Endodermal cell (in vitro differentiated cells): ENCODE measurements around the gene DOK1. TPM values are rescaled to one million over a fixed set of nuclear protein-coding genes. Genes with fewer than 3 reads are reported as not detected.
A peak's percentile ranks its signal among the peaks of the same experiment; 100 is the strongest.

Experiments
- DNase-seq: peaks from one replicate; pipeline ENCODE4 v3.0.0-alpha.2; 2017
- H3K27ac ChIP-seq: 2 replicates; pipeline ENCODE4 v1.5.1; 2013; ENCODE audit warnings: mild to moderate bottlenecking, low read depth, low read length, moderate library complexity
- H3K27me3 ChIP-seq: 2 replicates; pipeline ENCODE4 v1.6.1; 2013; ENCODE audit warnings: mild to moderate bottlenecking, low read length, moderate library complexity; ENCODE audit not compliant: insufficient read depth, control insufficient read depth, poor library complexity, severe bottlenecking
- H3K36me3 ChIP-seq: 2 replicates; pipeline ENCODE4 v1.7.0; 2013; ENCODE audit warnings: mild to moderate bottlenecking, low read length, moderate library complexity; ENCODE audit not compliant: control insufficient read depth, insufficient read depth
- H3K4me1 ChIP-seq: one replicate; pipeline ENCODE4 v1.7.0; 2013; ENCODE audit warnings: low read length; ENCODE audit not compliant: control insufficient read depth, insufficient read depth
- H3K4me3 ChIP-seq: 2 replicates; pipeline ENCODE4 v1.5.1; 2013; ENCODE audit warnings: mild to moderate bottlenecking, low read length, moderate library complexity
- H3K9ac ChIP-seq: 2 replicates; pipeline ENCODE4 v1.6.1; 2013; ENCODE audit warnings: mild to moderate bottlenecking, low read length, moderate library complexity; ENCODE audit not compliant: poor library complexity, severe bottlenecking; ENCODE audit errors: extremely low read depth
- H3K9me3 ChIP-seq: 2 replicates; pipeline ENCODE4 v1.6.1; 2013; ENCODE audit warnings: mild to moderate bottlenecking, low read length, moderate library complexity; ENCODE audit not compliant: control insufficient read depth
- H3K27ac Mint-ChIP-seq: 2 replicates; pipeline ENCODE4 v1.8.0; 2020; ENCODE audit warnings: mixed read lengths
- H3K27me3 Mint-ChIP-seq: 2 replicates; pipeline ENCODE4 v1.8.0; 2021; ENCODE audit warnings: mild to moderate bottlenecking, mixed read lengths; ENCODE audit not compliant: insufficient read depth
- H3K36me3 Mint-ChIP-seq: 2 replicates; pipeline ENCODE4 v1.8.0; 2020; ENCODE audit warnings: low read depth, mixed read lengths
- H3K4me1 Mint-ChIP-seq: 2 replicates; pipeline ENCODE4 v1.8.0; 2020; ENCODE audit warnings: mixed read lengths
- H3K4me3 Mint-ChIP-seq: 2 replicates; pipeline ENCODE4 v1.8.0; 2020; ENCODE audit warnings: mild to moderate bottlenecking, moderate library complexity, mixed read lengths
- H3K9me3 Mint-ChIP-seq: 2 replicates; pipeline ENCODE4 v1.8.0; 2020; ENCODE audit warnings: mild to moderate bottlenecking, mixed read lengths
- WGBS, 2 experiments: methylation state at CpG; one replicate each; pipeline versions ENCODE4 v1.1.5 to v1.1.7; 2013; ENCODE audit warnings: missing lambda C conversion rate in 2 of 2, mixed read lengths in 1 of 2; ENCODE audit not compliant: insufficient coverage in 1 of 2, insufficient read length in 1 of 2; 5-methylcytosine and 5-hydroxymethylcytosine counted together
- total RNA-seq, 2 donors: library from RNA; stranded (reverse); fragmentation: NEBNext Ultra II Directional in 1 of 2; extraction: Animal tissue kit (Norgen Biotek cat#: 25700) in 1 of 2; gene quantifications; 2 replicates in 1 of 2; 3 replicates in 1 of 2; pipeline ENCODE4 v1.2.1, GENCODE V29; 2021
- TF ChIP-seq, protein P1 (sequence below): fragments of 200-600 bp; sonication (generic); conservative IDR thresholded peaks from 2 replicates; pipeline ENCODE4 v1.5.0; 2021; ENCODE audit warnings: antibody characterized with exemption, mild to moderate bottlenecking

Gene DOK1
- total RNA-seq, 2 donors from 2014 or later: 12.9 to 15.1 TPM

- H3K4me3 ChIP-seq: no peak overlapping the region
- H3K27me3 ChIP-seq: peaks cover 9% of the 10 kb centered on the region
- Mint-ChIP-seq H3K4me1 (peaks cover 26% of the 10 kb centered on the region), H3K9me3 (no peaks in the 10 kb centered on the region), H3K27ac (no peak overlapping the region), H3K4me3 (no peak overlapping the region), H3K36me3 (no peaks in the 10 kb centered on the region), H3K27me3 (peaks cover 13% of the 10 kb centered on the region)
- no peak for DNase-seq
- TF ChIP-seq, protein P1, sequence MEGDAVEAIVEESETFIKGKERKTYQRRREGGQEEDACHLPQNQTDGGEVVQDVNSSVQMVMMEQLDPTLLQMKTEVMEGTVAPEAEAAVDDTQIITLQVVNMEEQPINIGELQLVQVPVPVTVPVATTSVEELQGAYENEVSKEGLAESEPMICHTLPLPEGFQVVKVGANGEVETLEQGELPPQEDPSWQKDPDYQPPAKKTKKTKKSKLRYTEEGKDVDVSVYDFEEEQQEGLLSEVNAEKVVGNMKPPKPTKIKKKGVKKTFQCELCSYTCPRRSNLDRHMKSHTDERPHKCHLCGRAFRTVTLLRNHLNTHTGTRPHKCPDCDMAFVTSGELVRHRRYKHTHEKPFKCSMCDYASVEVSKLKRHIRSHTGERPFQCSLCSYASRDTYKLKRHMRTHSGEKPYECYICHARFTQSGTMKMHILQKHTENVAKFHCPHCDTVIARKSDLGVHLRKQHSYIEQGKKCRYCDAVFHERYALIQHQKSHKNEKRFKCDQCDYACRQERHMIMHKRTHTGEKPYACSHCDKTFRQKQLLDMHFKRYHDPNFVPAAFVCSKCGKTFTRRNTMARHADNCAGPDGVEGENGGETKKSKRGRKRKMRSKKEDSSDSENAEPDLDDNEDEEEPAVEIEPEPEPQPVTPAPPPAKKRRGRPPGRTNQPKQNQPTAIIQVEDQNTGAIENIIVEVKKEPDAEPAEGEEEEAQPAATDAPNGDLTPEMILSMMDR: no peak
- peaks cover 16% of the 10 kb centered on the region for H3K4me1 ChIP-seq
- H3K9me3 ChIP-seq: no peaks in the 10 kb centered on the region
- H3K36me3 ChIP-seq: no peaks in the 10 kb centered on the region
- WGBS, 2 experiments: 84 to 93% methylated on average over 4 of the region's 4 CpGs
- H3K27ac ChIP-seq: no peak overlapping the region
- H3K9ac ChIP-seq: no peak overlapping the region
Measured at GRCh38 chr2:74585406-74586185, 31.1 kb downstream of the DOK1 start.

GRCh38 chr2:74587664-74588277 lies 33.3 kb downstream of the DOK1 start:
- Mint-ChIP-seq H3K9me3 (no peaks in the 10 kb centered on the region), H3K27ac (no peak overlapping the region), H3K27me3 (peaks cover 13% of the 10 kb centered on the region), H3K4me1 (peaks cover 26% of the 10 kb centered on the region), H3K4me3 (no peak overlapping the region), H3K36me3 (no peaks in the 10 kb centered on the region)
- Histone ChIP-seq H3K9ac (no peak overlapping the region), H3K27ac (no peak overlapping the region), H3K9me3 (no peaks in the 10 kb centered on the region), H3K4me1 (peaks cover 18% of the 10 kb centered on the region), H3K36me3 (no peaks in the 10 kb centered on the region), H3K4me3 (no peak overlapping the region), H3K27me3 (peaks cover under 1% of the 10 kb centered on the region)
- 31% methylated on average over 5 of the region's 6 CpGs; no CpG with 5 or more reads in 1 of the 2 experiments for WGBS, 2 experiments
- peak; percentile 90 for DNase-seq
- TF ChIP-seq, protein P1: peak; percentile 88

GRCh38 chr2:74588664-74589063 lies 34.1 kb downstream of the DOK1 start:
- H3K9me3 ChIP-seq: no peaks in the 10 kb centered on the region
- peaks cover 7% of the 10 kb centered on the region for H3K27me3 ChIP-seq
- 90 to 100% methylated on average over 1 to 2 of the region's 2 CpGs for WGBS, 2 experiments
- H3K27ac ChIP-seq: no peak overlapping the region
- Mint-ChIP-seq H3K9me3 (no peaks in the 10 kb centered on the region), H3K4me3 (no peak overlapping the region), H3K27ac (no peak overlapping the region), H3K27me3 (peaks cover 14% of the 10 kb centered on the region), H3K36me3 (no peaks in the 10 kb centered on the region), H3K4me1 (peaks cover 22% of the 10 kb centered on the region)
- no peak for DNase-seq
- TF ChIP-seq, protein P1: no peak
- peaks cover 18% of the 10 kb centered on the region for H3K4me1 ChIP-seq
- H3K4me3 ChIP-seq: no peak overlapping the region
- no peaks in the 10 kb centered on the region for H3K36me3 ChIP-seq
- H3K9ac ChIP-seq: no peak overlapping the region
